Esophagus muscularis mucosa (tissue), 4 donors: ENCODE results near the gene LRR1. TPM values are rescaled to one million over a fixed set of nuclear protein-coding genes. Genes with fewer than 3 reads are reported as not detected.

Source experiments
- DNase-seq: peaks from one replicate; pipeline ENCODE4 v3.0.0-alpha.2; 2017; ENCODE audit errors: extremely low spot score
- H3K27ac ChIP-seq, 4 donors: fragments of 200-600 bp; sonication (generic); replicated peaks in 1 of 4; 1 replicate in 3 of 4; 2 replicates in 1 of 4; pipeline ENCODE4 v1.5.1; 2016 to 2019; ENCODE audit warnings: mild to moderate bottlenecking in 1 of 4
- H3K27me3 ChIP-seq, 4 donors: fragments of 200-600 bp; sonication (generic); one replicate each; pipeline versions ENCODE4 v1.5.1 to v1.6.0; 2016 to 2019
- H3K36me3 ChIP-seq, 4 donors: fragments of 200-600 bp; sonication (generic); one replicate each; pipeline ENCODE4 v1.5.1; 2016 to 2019
- H3K4me1 ChIP-seq, 4 donors: fragments of 200-600 bp; sonication (generic); one replicate each; pipeline ENCODE4 v1.5.1; 2016 to 2019
- H3K4me3 ChIP-seq, 4 donors: fragments of 200-600 bp; sonication (generic); 1 replicate in 2 of 4; 2 replicates in 2 of 4; pipeline ENCODE4 v1.5.1; 2016 to 2019; ENCODE audit warnings: mild to moderate bottlenecking in 4 of 4, moderate library complexity in 1 of 4
- H3K9me3 ChIP-seq, 4 donors: fragments of 200-600 bp; sonication (generic); 1 replicate in 3 of 4; 2 replicates in 1 of 4; pipeline ENCODE4 v1.5.1; 2016 to 2019
- EP300 ChIP-seq: sonication (generic); formaldehyde crosslinking; IDR thresholded peaks from one replicate; pipeline ENCODE4 v1.6.1; 2017; ENCODE audit warnings: antibody characterized with exemption
- POLR2A ChIP-seq: fragments of 450-650 bp; IDR thresholded peaks from one replicate; pipeline ENCODE4 v1.6.1; 2017; ENCODE audit warnings: antibody characterized with exemption, moderate library complexity, mild to moderate bottlenecking, low read depth
- POLR2AphosphoS5 ChIP-seq, 2 donors: sonication (generic); formaldehyde crosslinking; IDR thresholded peaks; one replicate each; pipeline ENCODE4 v1.6.1; 2017; ENCODE audit warnings: antibody characterized with exemption in 2 of 2
- WGBS: methylation state at CpG from one replicate; pipeline ENCODE4 v1.1.5; 2018; 5-methylcytosine and 5-hydroxymethylcytosine counted together
- intact Hi-C: fragments of 100-400 bp; cut with DNase I; formaldehyde crosslinking; loops from one replicate; pipeline ENCODE4 v1.15.1; 2023
- total RNA-seq, 4 donors: library from RNA; depleted of rRNA; stranded (reverse); fragments of >200 nt; gene quantifications; one replicate each; pipeline versions ENCODE4 v1.1.0 to v1.2.1, GENCODE V29; 2016
- TF ChIP-seq, protein P1 (sequence below), 3 experiments: fragments of 200-600 bp in 2 of 3; fragments of 450-650 bp in 1 of 3; sonication (generic) in 2 of 3; IDR thresholded peaks; one replicate each; pipeline ENCODE4 v1.5.1; 2017 to 2019; ENCODE audit warnings: antibody characterized with exemption in 3 of 3, mild to moderate bottlenecking in 2 of 3, moderate library complexity in 1 of 3

LRR1 gene
- total RNA-seq, 4 donors from 2014 or later, result 8.6 to 17.8 (median 10.3) TPM

DNA sequence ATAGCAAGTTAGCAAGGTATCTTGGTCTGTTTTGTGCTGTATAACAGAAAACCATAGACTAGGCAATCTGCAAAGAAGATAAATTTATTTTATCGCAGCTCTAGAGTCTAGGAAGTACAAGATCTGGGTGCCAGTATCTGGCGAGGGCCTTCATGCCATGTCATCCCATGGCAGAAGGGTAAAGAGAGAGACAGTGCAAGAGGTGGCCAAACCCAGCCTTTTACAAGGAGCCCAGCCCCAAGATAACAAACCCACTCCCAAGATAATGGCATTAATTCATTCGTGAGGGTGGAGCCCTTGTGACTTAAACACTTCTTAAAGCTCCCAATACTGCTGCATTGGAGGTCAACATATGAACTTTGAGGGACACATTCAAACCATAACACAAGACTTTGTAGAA, 29.5 kb upstream of the LRR1 start:
- H3K4me3 ChIP-seq, result no peak overlapping the region
- TF ChIP-seq, protein P1, sequence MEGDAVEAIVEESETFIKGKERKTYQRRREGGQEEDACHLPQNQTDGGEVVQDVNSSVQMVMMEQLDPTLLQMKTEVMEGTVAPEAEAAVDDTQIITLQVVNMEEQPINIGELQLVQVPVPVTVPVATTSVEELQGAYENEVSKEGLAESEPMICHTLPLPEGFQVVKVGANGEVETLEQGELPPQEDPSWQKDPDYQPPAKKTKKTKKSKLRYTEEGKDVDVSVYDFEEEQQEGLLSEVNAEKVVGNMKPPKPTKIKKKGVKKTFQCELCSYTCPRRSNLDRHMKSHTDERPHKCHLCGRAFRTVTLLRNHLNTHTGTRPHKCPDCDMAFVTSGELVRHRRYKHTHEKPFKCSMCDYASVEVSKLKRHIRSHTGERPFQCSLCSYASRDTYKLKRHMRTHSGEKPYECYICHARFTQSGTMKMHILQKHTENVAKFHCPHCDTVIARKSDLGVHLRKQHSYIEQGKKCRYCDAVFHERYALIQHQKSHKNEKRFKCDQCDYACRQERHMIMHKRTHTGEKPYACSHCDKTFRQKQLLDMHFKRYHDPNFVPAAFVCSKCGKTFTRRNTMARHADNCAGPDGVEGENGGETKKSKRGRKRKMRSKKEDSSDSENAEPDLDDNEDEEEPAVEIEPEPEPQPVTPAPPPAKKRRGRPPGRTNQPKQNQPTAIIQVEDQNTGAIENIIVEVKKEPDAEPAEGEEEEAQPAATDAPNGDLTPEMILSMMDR (IDR thresholded peaks at IDR 0.05), result no peak
- H3K27ac ChIP-seq, result no peak overlapping the region
- peaks cover 0 to 6% (median 2%) of the 10 kb centered on the region in 4 donors for H3K36me3 ChIP-seq
- no peak for DNase-seq
- 90% methylated on average over 3 of the region's 3 CpGs for WGBS
- intact Hi-C loops, result no loop called here
- no peaks in the 10 kb centered on the region for H3K9me3 ChIP-seq
- H3K27me3 ChIP-seq, result no peaks in the 10 kb centered on the region
- H3K4me1 ChIP-seq, result no peaks in the 10 kb centered on the region

- H3K9me3 ChIP-seq, result no peaks in the 10 kb centered on the region
- no peak overlapping the region for H3K4me3 ChIP-seq
- H3K4me1 ChIP-seq, result no peaks in the 10 kb centered on the region
- peaks cover 0 to 39% (median 22%) of the 10 kb centered on the region in 4 donors for H3K36me3 ChIP-seq
- WGBS, result 90% methylated on average over 5 of the region's 5 CpGs
- no peaks in the 10 kb centered on the region for H3K27me3 ChIP-seq
- TF ChIP-seq POLR2A, result no peak
- no peak for TF ChIP-seq POLR2AphosphoS5 (IDR thresholded peaks at IDR 0.05)
- TF ChIP-seq, protein P1 (IDR thresholded peaks at IDR 0.05), result no peak
- no peak for TF ChIP-seq EP300
- DNase-seq, result no peak
- H3K27ac ChIP-seq, result no peak overlapping the region
- intact Hi-C loops, result no loop called here
Observed at GRCh38 chr14:49574038-49574437, 24.7 kb upstream of the LRR1 start.

DNA sequence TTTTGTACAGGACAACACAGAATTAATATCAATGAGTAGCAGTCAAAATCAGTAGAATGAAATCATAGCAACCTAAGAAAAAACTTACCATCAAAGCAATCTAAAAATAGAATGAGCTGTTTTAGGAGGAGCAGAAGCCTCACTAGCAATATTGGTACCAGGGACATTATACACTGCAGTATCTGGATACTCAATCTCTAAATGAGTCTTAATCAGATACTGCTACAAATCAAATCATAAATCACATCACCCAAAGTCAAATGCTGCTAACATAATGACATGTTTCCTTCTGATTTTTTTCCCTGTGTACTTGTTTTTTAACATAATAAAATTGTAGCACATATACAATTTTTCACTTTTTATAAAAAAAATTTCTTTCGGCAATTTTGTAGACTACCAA, 20.6 kb upstream of the LRR1 start:
- intact Hi-C loops, result no loop called here

GRCh38 chr14:49579841-49580240, 18.9 kb upstream of the LRR1 start:
- peaks cover 9 to 33% (median 30%) of the 10 kb centered on the region in 4 donors for H3K4me1 ChIP-seq
- TF ChIP-seq, protein P1 (IDR thresholded peaks at IDR 0.05), result no peak
- TF ChIP-seq POLR2A, result no peak
- TF ChIP-seq EP300, result no peak
- TF ChIP-seq POLR2AphosphoS5 (IDR thresholded peaks at IDR 0.05), result no peak
- WGBS, result 97% methylated on average over 2 of the region's 2 CpGs

More for the DNA sequence above, 20.6 kb upstream of the LRR1 start:
- Histone ChIP-seq H3K27ac (no peak overlapping the region), H3K36me3 (peaks cover 7 to 52% (median 37%) of the 10 kb centered on the region in 4 donors), H3K9me3 (no peaks in the 10 kb centered on the region), H3K4me1 (peaks cover 0 to 18% (median 14%) of the 10 kb centered on the region in 4 donors), H3K4me3 (no peak overlapping the region), H3K27me3 (no peaks in the 10 kb centered on the region)
- TF ChIP-seq POLR2A (no peak), EP300 (no peak), POLR2AphosphoS5 (IDR thresholded peaks at IDR 0.05) (no peak)
- TF ChIP-seq, protein P1 (IDR thresholded peaks at IDR 0.05), result no peak
- WGBS, result 100% methylated on average over 1 of the region's 1 CpG
- no peak for DNase-seq

More at GRCh38 chr14:49579841-49580240, 18.9 kb upstream of the LRR1 start:
- Histone ChIP-seq H3K27me3 (no peaks in the 10 kb centered on the region), H3K9me3 (no peaks in the 10 kb centered on the region), H3K4me3 (no peak overlapping the region), H3K27ac (no peak overlapping the region), H3K36me3 (peaks cover 9 to 57% (median 46%) of the 10 kb centered on the region in 4 donors)
- DNase-seq, result no peak
- intact Hi-C loops, result no loop called here
